Liver (tissue), 3 donors: ENCODE results near the gene RWDD1.

Experiments
- CTCF ChIP-seq: fragments of 150-350 bp; IDR thresholded peaks from 2 replicates; pipeline ENCODE4 v1.5.1; 2017; ENCODE audit warnings: improper control_type of control experiment, low read depth, low read length; ENCODE audit not compliant: missing input control
- MAX ChIP-seq: IDR thresholded peaks from 2 replicates; pipeline ENCODE4 v1.6.1; 2016; ENCODE audit warnings: antibody characterized with exemption
- SP1 ChIP-seq: IDR thresholded peaks from 2 replicates; pipeline ENCODE4 v1.6.1; 2018; ENCODE audit warnings: antibody characterized with exemption, mild to moderate bottlenecking
- donor health status: healthy.
- donor health status: healthy.

- TF ChIP-seq SP1, result no peak
- no peak for TF ChIP-seq CTCF
- no peak for TF ChIP-seq MAX
Observed at GRCh38 chr6:116568821-116569755, 2.2 kb upstream of the RWDD1 start.
